H1 (cell line): Measurements from ENCODE around the gene MNX1. TPM values are rescaled to one million over a fixed set of nuclear protein-coding genes. Genes with fewer than 3 reads are reported as not detected.

ENCODE experiments used
- CTCF ChIA-PET: fragments of 300-600 bp; sonication (Branson Sonifier 250); formaldehyde crosslinking; loops from one replicate; lab custom pipeline; 2021; ENCODE audit not compliant: partially characterized antibody; lab: Charles Lee
- POLR2A ChIA-PET: fragments of 300-600 bp; sonication (Branson Sonifier 250); formaldehyde crosslinking; loops from one replicate; lab custom pipeline; 2021; ENCODE audit warnings: inconsistent platforms; ENCODE audit not compliant: partially characterized antibody; lab: Charles Lee
- DNase-seq, 2 experiments: peaks; one replicate each; pipeline versions ENCODE4 v3.0.0 to v3.0.0-alpha.2; 2010 to 2022; ENCODE audit warnings: low spot score in 2 of 2, low read depth in 1 of 2, mixed read lengths in 1 of 2
- FAIRE-seq: peaks from 2 replicates; lab custom pipeline; 2011; peaks lifted over from hg19 to GRCh38; lab: Jason Lieb, UNC
- H2AFZ ChIP-seq: 2 replicates; pipeline ENCODE4 v1.8.1; 2012; ENCODE audit warnings: low read length, inconsistent platforms
- H2AK5ac ChIP-seq: 2 replicates; pipeline ENCODE4 v1.6.1; 2013; ENCODE audit warnings: low read depth, low read length
- H2BK120ac ChIP-seq: replicated peaks from 2 replicates; pipeline ENCODE3; 2013; ENCODE audit warnings: low read depth, low read length, inconsistent platforms
- H2BK12ac ChIP-seq: 2 replicates; pipeline ENCODE4 v1.6.1; 2013; ENCODE audit warnings: low read depth, low read length
- H2BK15ac ChIP-seq: 2 replicates; pipeline ENCODE4 v1.6.1; 2013; ENCODE audit warnings: low read length
- H2BK20ac ChIP-seq: 2 replicates; pipeline ENCODE4 v1.6.1; 2013; ENCODE audit warnings: low read length
- H2BK5ac ChIP-seq: 2 replicates; pipeline ENCODE4 v1.6.1; 2013; ENCODE audit warnings: low read depth, low read length
- H3K14ac ChIP-seq: 2 replicates; pipeline ENCODE4 v1.6.1; 2013; ENCODE audit warnings: inconsistent platforms; ENCODE audit not compliant: insufficient read length
- H3K18ac ChIP-seq: 2 replicates; pipeline ENCODE4 v1.6.1; 2013; ENCODE audit warnings: low read length; ENCODE audit errors: extremely low read depth
- H3K23ac ChIP-seq: 2 replicates; pipeline ENCODE4 v1.6.1; 2013; ENCODE audit warnings: inconsistent platforms; ENCODE audit not compliant: insufficient read length
- H3K23me2 ChIP-seq: 2 replicates; pipeline ENCODE4 v1.6.1; 2013; ENCODE audit warnings: low read depth, low read length
- H3K27ac ChIP-seq: 2 replicates; pipeline ENCODE4 v1.6.1; 2011; ENCODE audit warnings: low read depth, low read length, inconsistent platforms
- H3K27me3 ChIP-seq, 4 experiments: replicated peaks in 1 of 4; 1 replicate in 1 of 4; 2 replicates in 3 of 4; pipeline versions ENCODE4 v1.6.1 to v1.8.1; 2011 to 2013; ENCODE audit warnings: low read length in 3 of 4, mild to moderate bottlenecking in 3 of 4, inconsistent platforms in 2 of 4, mixed read lengths in 2 of 4, moderate library complexity in 1 of 4; ENCODE audit not compliant: control insufficient read depth in 3 of 4, insufficient read depth in 3 of 4; ENCODE audit errors: extremely low read depth in 1 of 4
- H3K36me3 ChIP-seq, 4 experiments: 2 replicates each; pipeline versions ENCODE4 v1.6.1 to v1.8.1; 2011 to 2013; ENCODE audit warnings: mild to moderate bottlenecking in 4 of 4, low read length in 3 of 4, moderate library complexity in 2 of 4, control low read depth in 1 of 4, inconsistent platforms in 1 of 4; ENCODE audit not compliant: insufficient read depth in 4 of 4, control insufficient read depth in 2 of 4
- H3K4ac ChIP-seq: replicated peaks from 2 replicates; pipeline ENCODE3; 2013; ENCODE audit warnings: low read length, low read depth, mixed read lengths, inconsistent platforms; ENCODE audit not compliant: insufficient read length
- H3K4me1 ChIP-seq, 4 experiments: replicated peaks in 1 of 4; 1 replicate in 1 of 4; 2 replicates in 3 of 4; pipeline versions ENCODE4 v1.6.1 to v1.8.1; 2011 to 2013; ENCODE audit warnings: low read length in 3 of 4, inconsistent platforms in 2 of 4, mixed read lengths in 1 of 4; ENCODE audit not compliant: insufficient read depth in 4 of 4, control insufficient read depth in 3 of 4
- H3K4me2 ChIP-seq, 2 experiments: 2 replicates each; pipeline versions ENCODE4 v1.6.1 to v1.8.1; 2011 to 2013; ENCODE audit warnings: low read depth in 2 of 2, low read length in 2 of 2, control low read depth in 1 of 2, inconsistent platforms in 1 of 2, mild to moderate bottlenecking in 1 of 2; ENCODE audit not compliant: insufficient read depth in 1 of 2
- H3K4me3 ChIP-seq, 4 experiments: fragments of 200-600, 300-600 bp in 1 of 4; sonication (generic), shearing (Covaris generic), sonication (Bioruptor Twin) in 1 of 4; 2 replicates each; pipeline versions ENCODE4 v1.5.1 to v1.8.1; 2011 to 2016; ENCODE audit warnings: low read length in 4 of 4, low read depth in 3 of 4, control low read depth in 2 of 4, inconsistent platforms in 2 of 4, mild to moderate bottlenecking in 2 of 4, mixed read lengths in 1 of 4, moderate library complexity in 1 of 4; ENCODE audit not compliant: insufficient read depth in 2 of 4; ENCODE audit errors: extremely low read depth in 1 of 4
- H3K56ac ChIP-seq: replicated peaks from 2 replicates; pipeline ENCODE3; 2013; ENCODE audit warnings: low read depth, mild to moderate bottlenecking, mixed read lengths, low read length, inconsistent platforms; ENCODE audit not compliant: insufficient read length
- H3K79me1 ChIP-seq: 2 replicates; pipeline ENCODE4 v1.6.1; 2013; ENCODE audit warnings: low read depth, low read length, control low read depth
- H3K79me2 ChIP-seq, 2 experiments: 2 replicates each; pipeline versions ENCODE4 v1.6.1 to v1.8.1; 2012 to 2013; ENCODE audit warnings: low read length in 2 of 2, mild to moderate bottlenecking in 2 of 2, inconsistent platforms in 1 of 2; ENCODE audit not compliant: insufficient read depth in 2 of 2, control insufficient read depth in 1 of 2
- H3K9ac ChIP-seq, 4 experiments: replicated peaks in 1 of 4; 1 replicate in 1 of 4; 2 replicates in 3 of 4; pipeline versions ENCODE4 v1.6.1 to v1.8.1; 2011 to 2013; ENCODE audit warnings: low read depth in 3 of 4, low read length in 3 of 4, control low read depth in 2 of 4, mild to moderate bottlenecking in 2 of 4, moderate library complexity in 2 of 4, inconsistent platforms in 1 of 4; ENCODE audit errors: extremely low read depth in 1 of 4
- H3K9me3 ChIP-seq, 2 experiments: 2 replicates each; pipeline versions ENCODE4 v1.6.1 to v1.8.1; 2012 to 2013; ENCODE audit warnings: mild to moderate bottlenecking in 2 of 2, moderate library complexity in 2 of 2, control low read depth in 1 of 2, inconsistent platforms in 1 of 2, low read depth in 1 of 2, low read length in 1 of 2, mixed read lengths in 1 of 2; ENCODE audit not compliant: insufficient read depth in 2 of 2
- H4K20me1 ChIP-seq, 2 experiments: replicated peaks in 1 of 2; 2 replicates each; pipeline versions ENCODE3 to v1.8.1; 2011 to 2013; ENCODE audit warnings: inconsistent platforms in 2 of 2, low read length in 2 of 2, mild to moderate bottlenecking in 1 of 2; ENCODE audit not compliant: insufficient read depth in 2 of 2, control insufficient read depth in 1 of 2
- H4K5ac ChIP-seq: 2 replicates; pipeline ENCODE4 v1.6.1; 2013; ENCODE audit warnings: low read length, low read depth, mixed read lengths, inconsistent platforms; ENCODE audit not compliant: insufficient read length
- H4K8ac ChIP-seq: 2 replicates; pipeline ENCODE4 v1.8.0; 2013; ENCODE audit warnings: mild to moderate bottlenecking, moderate library complexity, low read length, inconsistent platforms; ENCODE audit not compliant: insufficient read depth; ENCODE audit errors: extremely low read depth
- H4K91ac ChIP-seq: replicated peaks from 2 replicates; pipeline ENCODE3; 2013; ENCODE audit warnings: low read length, mixed read lengths, inconsistent platforms; ENCODE audit not compliant: insufficient read length
- BACH1 ChIP-seq: IDR thresholded peaks from 2 replicates; pipeline ENCODE4 v1.6.1; 2012; ENCODE audit warnings: low read length, improper control_type of control experiment
- CEBPB ChIP-seq: IDR thresholded peaks from 2 replicates; pipeline ENCODE4 v1.6.1; 2012; ENCODE audit warnings: low read depth, low read length
- CTBP2 ChIP-seq: IDR thresholded peaks from 2 replicates; pipeline ENCODE4 v1.7.0; 2011; ENCODE audit warnings: borderline replicate concordance, mild to moderate bottlenecking, moderate library complexity, mixed read lengths, low read length; ENCODE audit not compliant: insufficient read depth, insufficient read length
- EP300 ChIP-seq, 2 experiments: IDR thresholded peaks; 1 replicate in 1 of 2; 2 replicates in 1 of 2; pipeline ENCODE4 v1.6.1; 2011 to 2012; ENCODE audit warnings: low read depth in 2 of 2, low read length in 2 of 2, mild to moderate bottlenecking in 2 of 2, borderline replicate concordance in 1 of 2, inconsistent platforms in 1 of 2, moderate library complexity in 1 of 2
- SIN3A ChIP-seq, 2 experiments: IDR thresholded peaks in 1 of 2; conservative IDR thresholded peaks in 1 of 2; 2 replicates each; pipeline ENCODE4 v1.6.1; 2011 to 2012; ENCODE audit warnings: low read length in 2 of 2, improper control_type of control experiment in 1 of 2, low read depth in 1 of 2, mild to moderate bottlenecking in 1 of 2
- SIRT6 ChIP-seq: IDR thresholded peaks from one replicate; pipeline ENCODE4 v1.7.1; 2012; ENCODE audit warnings: low read length, inconsistent platforms
- TEAD4 ChIP-seq: IDR thresholded peaks from 2 replicates; pipeline ENCODE4 v1.6.1; 2012; ENCODE audit warnings: low read depth, low read length, inconsistent platforms, mixed read lengths
- ZNF274 ChIP-seq: IDR thresholded peaks from 2 replicates; pipeline ENCODE4 v1.7.0; 2012; ENCODE audit warnings: low read length, borderline replicate concordance; ENCODE audit errors: extremely low read depth
- WGBS, 2 experiments: shearing (Covaris generic) in 1 of 2; methylation state at CpG; one replicate each; pipeline versions ENCODE4 v1.1.6 to v1.1.7; 2013 to 2015; ENCODE audit warnings: low lambda C conversion rate in 2 of 2, mixed read lengths in 2 of 2, inconsistent platforms in 1 of 2, low coverage in 1 of 2, missing lambda C conversion rate in 1 of 2; ENCODE audit not compliant: insufficient replicate concordance in 2 of 2, insufficient coverage in 1 of 2, insufficient read length in 1 of 2; ENCODE audit errors: extremely low coverage in 1 of 2, missing lambda C conversion rate in 1 of 2; 5-methylcytosine and 5-hydroxymethylcytosine counted together
- polyA plus RNA-seq, 7 experiments: library from polyadenylated mRNA; depleted of rRNA in 3 of 7; stranded (reverse) in 5 of 7; unstranded in 2 of 7; fragments of >200 nt in 5 of 7; fragments of 200-250 nt in 2 of 7; gene quantifications; 1 replicate in 5 of 7; 2 replicates in 1 of 7; 4 replicates in 1 of 7; pipeline versions ENCODE4 v1.2.1 to v1.2.3, GENCODE V29; 2011 to 2013; ENCODE audit warnings: missing spikeins in 2 of 7, mixed read lengths in 2 of 7
- total RNA-seq: library from RNA; stranded (reverse); fragmentation: NEBNext Ultra II Directional; extraction: Animal tissue kit (Norgen Biotek cat#: 25700); gene quantifications from 2 replicates; pipeline ENCODE4 v1.2.1, GENCODE V29; 2021
- TF ChIP-seq, protein P1 (sequence below): IDR thresholded peaks from 2 replicates; pipeline ENCODE4 v1.6.1; 2012; ENCODE audit warnings: inconsistent platforms
- TF ChIP-seq, protein P2 (sequence below): IDR thresholded peaks from 2 replicates; pipeline ENCODE4 v1.6.1; 2012; ENCODE audit warnings: inconsistent platforms
- TF ChIP-seq, protein P3 (sequence below): IDR thresholded peaks from 2 replicates; pipeline ENCODE4 v1.6.1; 2012; ENCODE audit warnings: low read length, inconsistent platforms

The MNX1 gene
- total and polyA plus RNA-seq, 2 of the 8 experiments (the other 6 are each of a cell fraction or from before 2014, with no cell fraction given), result 0.39 TPM; not detected in 1

DNA sequence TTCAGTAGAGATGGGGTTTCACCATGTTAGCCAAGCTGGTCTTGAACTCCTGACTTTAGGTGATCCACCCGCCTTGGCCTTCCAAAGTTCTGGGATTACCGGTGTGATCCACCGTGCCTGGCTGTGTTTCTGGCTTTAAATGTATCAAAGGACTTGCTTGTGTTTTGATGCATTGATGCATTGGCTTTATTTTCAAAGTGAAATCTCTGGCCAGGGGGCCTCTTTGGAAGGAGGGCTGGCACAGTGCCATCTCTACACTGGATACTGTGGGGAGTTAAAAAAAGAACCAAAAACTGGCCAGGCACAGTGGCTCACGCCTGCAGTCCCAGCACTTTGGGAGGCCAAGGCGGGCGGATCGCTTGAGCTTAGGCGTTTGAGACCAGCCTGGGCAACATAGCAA is 16.0 kb downstream of the MNX1 start:
- Histone ChIP-seq H3K9me3 (no peaks in the 10 kb centered on the region), H4K5ac (no peak overlapping the region), H3K4me2 (no peak overlapping the region), H3K36me3 (no peaks in the 10 kb centered on the region), H3K27ac (no peak overlapping the region), H4K20me1 (peaks cover 0 to 4% of the 10 kb centered on the region in 2 experiments), H2BK5ac (no peak overlapping the region), H4K91ac (no peak overlapping the region), H3K4ac (no peak overlapping the region), H2BK120ac (no peak overlapping the region), H2AFZ (no peak overlapping the region), H3K9ac (no peak overlapping the region), H3K79me1 (no peaks in the 10 kb centered on the region), H3K18ac (no peak overlapping the region), H2BK20ac (no peak overlapping the region), H2BK15ac (no peak overlapping the region), H3K23me2 (no peaks in the 10 kb centered on the region), H3K27me3 (peaks cover 16 to 34% (median 32%) of the 10 kb centered on the region in 4 experiments), H3K14ac (no peak overlapping the region), H3K56ac (no peak overlapping the region), H3K79me2 (no peaks in the 10 kb centered on the region), H4K8ac (no peak overlapping the region), H3K23ac (no peak overlapping the region), H2AK5ac (no peak overlapping the region), H2BK12ac (no peak overlapping the region), H3K4me1 (peaks cover 0 to 4% (median 0%) of the 10 kb centered on the region in 4 experiments; a peak in 2 of 7 replicates), H3K4me3 (no peak overlapping the region)
- ChIA-PET POLR2A (no interaction called here), CTCF (interaction anchor here (1.1 to 1.5 kb wide), 3 partner anchors 9 to 36 kb away, joined by 3 read pairs; no protein-coding TSS in a partner anchor)
- FAIRE-seq (no peak), DNase-seq (peak in 1 of 2 experiments; percentile 24)
- WGBS, 2 experiments, result 96% methylated on average over 8 of the region's 8 CpGs; no CpG with 5 or more reads in 1 of the 2 experiments
- TF ChIP-seq SIN3A (conservative IDR thresholded peaks at IDR 0.05 in 1 of 2, IDR thresholded peaks at IDR 0.05 in 1 of 2; ENCODE audit: low read depth in 1 of 2, low read length in 2 of 2) (no peak), SIRT6 (no peak), TEAD4 (no peak), CEBPB (no peak), EP300 (IDR thresholded peaks at IDR 0.05; ENCODE audit: borderline replicate concordance in 1 of 2, low read depth in 2 of 2, low read length in 2 of 2) (no peak), ZNF274 (no peak), BACH1 (no peak), CTBP2 (no peak)
- TF ChIP-seq, protein P1, sequence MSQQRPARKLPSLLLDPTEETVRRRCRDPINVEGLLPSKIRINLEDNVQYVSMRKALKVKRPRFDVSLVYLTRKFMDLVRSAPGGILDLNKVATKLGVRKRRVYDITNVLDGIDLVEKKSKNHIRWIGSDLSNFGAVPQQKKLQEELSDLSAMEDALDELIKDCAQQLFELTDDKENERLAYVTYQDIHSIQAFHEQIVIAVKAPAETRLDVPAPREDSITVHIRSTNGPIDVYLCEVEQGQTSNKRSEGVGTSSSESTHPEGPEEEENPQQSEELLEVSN, result no peak
- TF ChIP-seq, protein P2, sequence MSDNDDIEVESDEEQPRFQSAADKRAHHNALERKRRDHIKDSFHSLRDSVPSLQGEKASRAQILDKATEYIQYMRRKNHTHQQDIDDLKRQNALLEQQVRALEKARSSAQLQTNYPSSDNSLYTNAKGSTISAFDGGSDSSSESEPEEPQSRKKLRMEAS, result no peak
- TF ChIP-seq, protein P3, sequence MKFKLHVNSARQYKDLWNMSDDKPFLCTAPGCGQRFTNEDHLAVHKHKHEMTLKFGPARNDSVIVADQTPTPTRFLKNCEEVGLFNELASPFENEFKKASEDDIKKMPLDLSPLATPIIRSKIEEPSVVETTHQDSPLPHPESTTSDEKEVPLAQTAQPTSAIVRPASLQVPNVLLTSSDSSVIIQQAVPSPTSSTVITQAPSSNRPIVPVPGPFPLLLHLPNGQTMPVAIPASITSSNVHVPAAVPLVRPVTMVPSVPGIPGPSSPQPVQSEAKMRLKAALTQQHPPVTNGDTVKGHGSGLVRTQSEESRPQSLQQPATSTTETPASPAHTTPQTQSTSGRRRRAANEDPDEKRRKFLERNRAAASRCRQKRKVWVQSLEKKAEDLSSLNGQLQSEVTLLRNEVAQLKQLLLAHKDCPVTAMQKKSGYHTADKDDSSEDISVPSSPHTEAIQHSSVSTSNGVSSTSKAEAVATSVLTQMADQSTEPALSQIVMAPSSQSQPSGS, result no peak
